ENCODE measurements around the gene MOB3C. TPM values are rescaled to one million over a fixed set of nuclear protein-coding genes. Genes with fewer than 3 reads are reported as not detected.
A peak's percentile ranks its signal among the peaks of the same experiment; 100 is the strongest.

Gene MOB3C
- total and polyA plus RNA-seq, 7 experiments from 2014 or later = 9.3 to 25.8 (median 21.7) TPM

DNA sequence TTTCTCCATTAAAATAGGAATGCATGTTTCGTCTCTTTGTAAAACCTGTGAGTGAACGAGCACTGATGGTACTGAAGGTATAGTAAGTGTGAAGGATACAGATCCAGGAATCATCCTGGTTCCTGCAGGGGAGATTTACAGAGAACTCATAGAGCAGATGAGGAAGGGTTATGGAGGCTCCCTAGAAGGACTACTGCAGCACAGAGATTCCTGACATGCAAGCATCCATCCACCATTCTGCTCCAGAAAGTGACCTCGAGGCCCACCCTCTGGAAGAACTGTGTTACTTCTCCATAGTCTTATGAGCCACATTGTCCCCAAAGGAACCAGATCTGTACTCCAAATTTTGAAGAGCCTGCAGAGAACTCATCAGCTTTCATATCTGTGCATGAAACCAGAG, 27.1 kb downstream of the MOB3C start:
- intact Hi-C loops (cut with micrococcal nuclease) = no loop called here
- Mint-ChIP-seq H3K4me1 (peaks cover 6 to 36% (median 14%) of the 10 kb centered on the region in 7 donors), H3K9me3 (peaks cover 0 to 13% (median 0%) of the 10 kb centered on the region in 11 donors), H3K27me3 (no peaks in the 10 kb centered on the region), H3K4me3 (no peak overlapping the region), H3K36me3 (peaks cover 38 to 71% (median 61%) of the 10 kb centered on the region in 5 donors), H3K27ac (peak overlapping the region in 1 of 9 donors; percentile 19)
- DNase-seq (no peak), ATAC-seq (no peak)
- ChIA-PET POLR2A (interaction anchor here (0.6 to 1.7 kb wide), 3 partner anchors 10 to 250 kb away, joined by 3 to 5 read pairs (median 3); partner anchors contain the start of gene MKNK1), CTCF (no interaction called here)
- H3K4me3 ChIP-seq (ENCODE audit: low read length) = no peak overlapping the region
- no peak overlapping the region for H3K27ac ChIP-seq (ENCODE audit: low read depth, low read length)
- no peaks in the 10 kb centered on the region for H3K27me3 ChIP-seq (ENCODE audit: control insufficient read depth in 2 of 2, insufficient read depth in 2 of 2, low read length in 2 of 2)
- no peaks in the 10 kb centered on the region for H3K9me3 ChIP-seq (ENCODE audit: control insufficient read depth in 2 of 3, low read length in 3 of 3)
- H3K4me1 ChIP-seq (ENCODE audit: control insufficient read depth in 2 of 2, insufficient read depth in 2 of 2, low read length in 2 of 2) = peaks cover 2 to 4% of the 10 kb centered on the region in 2 donors
- H3K36me3 ChIP-seq (ENCODE audit: control insufficient read depth in 2 of 3, insufficient read depth in 3 of 3, low read length in 3 of 3) = peaks cover 0 to 74% (median 8%) of the 10 kb centered on the region in 3 experiments

DNA sequence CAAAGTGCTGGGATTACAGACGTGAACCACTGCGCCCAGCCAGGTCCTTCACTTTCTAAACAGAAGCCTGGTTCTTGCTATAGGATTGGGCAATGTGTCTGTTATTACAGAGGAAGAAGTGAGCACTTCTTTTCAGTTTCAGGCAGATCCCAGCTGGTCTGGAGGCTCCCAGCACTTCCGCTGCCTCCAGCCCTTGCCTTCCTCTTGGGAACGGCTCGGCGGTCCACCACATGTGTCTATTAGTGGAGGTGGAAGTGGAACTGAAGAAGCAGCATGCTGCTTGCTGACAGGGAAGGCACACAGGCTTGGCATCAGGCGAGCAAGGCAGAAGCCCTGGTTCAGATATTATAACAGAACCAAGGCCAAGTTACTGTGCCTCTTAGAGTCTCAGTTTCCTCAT, 29.5 kb downstream of the MOB3C start:
- Histone ChIP-seq H3K4me3 (ENCODE audit: low read length) (no peak overlapping the region), H3K27me3 (ENCODE audit: control insufficient read depth in 2 of 2, insufficient read depth in 2 of 2, low read length in 2 of 2) (no peaks in the 10 kb centered on the region), H3K9me3 (ENCODE audit: control insufficient read depth in 2 of 3, low read length in 3 of 3) (no peaks in the 10 kb centered on the region), H3K4me1 (ENCODE audit: control insufficient read depth in 2 of 2, insufficient read depth in 2 of 2, low read length in 2 of 2) (peaks cover under 1 to 4% of the 10 kb centered on the region in 2 donors), H3K36me3 (ENCODE audit: control insufficient read depth in 2 of 3, insufficient read depth in 3 of 3, low read length in 3 of 3) (peaks cover 0 to 78% (median 0%) of the 10 kb centered on the region in 3 experiments), H3K27ac (ENCODE audit: low read depth, low read length) (no peak overlapping the region)
- DNase-seq (no peak), ATAC-seq (peak; percentile 26)
- POLR2A ChIA-PET = no interaction called here
- Mint-ChIP-seq H3K36me3 (peaks cover 31 to 65% (median 48%) of the 10 kb centered on the region in 5 donors), H3K9me3 (peaks cover 0 to 13% (median 0%) of the 10 kb centered on the region in 11 donors), H3K4me3 (no peak overlapping the region), H3K27ac (no peak overlapping the region), H3K4me1 (peaks cover 2 to 40% (median 12%) of the 10 kb centered on the region in 7 donors), H3K27me3 (no peaks in the 10 kb centered on the region)
- intact Hi-C loops (cut with micrococcal nuclease) = no loop called here
- CTCF ChIA-PET = no interaction called here

- Mint-ChIP-seq H3K36me3 (peaks cover 22 to 62% (median 39%) of the 10 kb centered on the region in 5 donors), H3K4me1 (peaks cover 15 to 42% (median 20%) of the 10 kb centered on the region in 7 donors), H3K4me3 (no peak overlapping the region), H3K27ac (no peak overlapping the region), H3K27me3 (no peaks in the 10 kb centered on the region), H3K9me3 (peaks cover 0 to 13% (median 0%) of the 10 kb centered on the region in 11 donors)
- ATAC-seq (no peak), DNase-seq (no peak)
- Histone ChIP-seq H3K36me3 (ENCODE audit: control insufficient read depth in 2 of 3, insufficient read depth in 3 of 3, low read length in 3 of 3) (peaks cover 0 to 75% (median 0%) of the 10 kb centered on the region in 3 experiments), H3K4me3 (ENCODE audit: low read length) (no peak overlapping the region), H3K9me3 (ENCODE audit: control insufficient read depth in 2 of 3, low read length in 3 of 3) (no peaks in the 10 kb centered on the region), H3K4me1 (ENCODE audit: control insufficient read depth in 2 of 2, insufficient read depth in 2 of 2, low read length in 2 of 2) (peaks cover 6 to 19% of the 10 kb centered on the region in 2 donors), H3K27me3 (ENCODE audit: control insufficient read depth in 2 of 2, insufficient read depth in 2 of 2, low read length in 2 of 2) (no peaks in the 10 kb centered on the region), H3K27ac (ENCODE audit: low read depth, low read length) (no peak overlapping the region)
- ChIA-PET CTCF (interaction anchor here (0.9 kb wide), 1 partner anchor 224 kb away, joined by 3 read pairs; no protein-coding TSS in a partner anchor), POLR2A (interaction anchor here (2.7 kb wide), 1 partner anchor 18 kb away, joined by 10 read pairs; the partner anchor contains the start of gene MKNK1)
- intact Hi-C loops (cut with micrococcal nuclease) = no loop called here
Measured at GRCh38 chr1:46585312-46585938, 31.2 kb downstream of the MOB3C start.

DNA sequence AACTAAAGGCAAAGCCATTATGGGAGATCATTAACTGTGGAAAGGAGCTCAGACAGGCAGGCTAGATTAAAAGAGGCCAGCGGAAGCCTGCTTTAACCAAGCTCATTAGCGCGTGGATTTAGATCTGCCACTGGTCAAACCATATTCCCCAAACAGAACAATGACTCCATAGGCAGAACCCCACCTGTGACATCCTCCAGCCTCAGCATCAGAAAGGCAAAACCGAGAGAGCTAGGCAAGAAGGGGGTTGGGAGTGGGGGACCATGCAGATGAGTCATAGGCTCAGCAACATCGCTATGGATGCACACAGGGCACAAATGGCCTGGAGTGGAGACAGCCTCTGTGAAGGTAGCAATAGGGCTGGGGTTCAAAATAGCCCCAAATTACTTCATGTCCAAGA, 33.1 kb downstream of the MOB3C start:
- Histone ChIP-seq H3K9me3 (ENCODE audit: control insufficient read depth in 2 of 3, low read length in 3 of 3) (no peaks in the 10 kb centered on the region), H3K27me3 (ENCODE audit: control insufficient read depth in 2 of 2, insufficient read depth in 2 of 2, low read length in 2 of 2) (no peaks in the 10 kb centered on the region), H3K27ac (ENCODE audit: low read depth, low read length) (no peak overlapping the region), H3K4me3 (ENCODE audit: low read length) (no peak overlapping the region), H3K36me3 (ENCODE audit: control insufficient read depth in 2 of 3, insufficient read depth in 3 of 3, low read length in 3 of 3) (peaks cover 0 to 72% (median 0%) of the 10 kb centered on the region in 3 experiments), H3K4me1 (ENCODE audit: control insufficient read depth in 2 of 2, insufficient read depth in 2 of 2, low read length in 2 of 2) (peaks cover 6 to 23% of the 10 kb centered on the region in 2 donors)
- H3K27ac Mint-ChIP-seq = peak overlapping the region in 1 of 9 donors; percentile 98
- no peak for DNase-seq
- ChIA-PET CTCF (no interaction called here), POLR2A (interaction anchor here (2.7 kb wide), 1 partner anchor 20 kb away, joined by 10 read pairs; the partner anchor contains the start of gene MKNK1)
- no peak for ATAC-seq
- no peaks in the 10 kb centered on the region for H3K9me3 Mint-ChIP-seq
- H3K4me3 Mint-ChIP-seq = no peak overlapping the region
- no peaks in the 10 kb centered on the region for H3K27me3 Mint-ChIP-seq
- intact Hi-C loops (cut with micrococcal nuclease) = loop anchor here in 1 of 2 donors (2.0 to 5.0 kb wide), 2 partner anchors 15 to 34 kb away; partner anchors contain the start of gene MOB3C
- H3K4me1 Mint-ChIP-seq = peaks cover 5 to 47% (median 19%) of the 10 kb centered on the region in 7 donors
- peaks cover 11 to 56% (median 31%) of the 10 kb centered on the region in 5 donors for H3K36me3 Mint-ChIP-seq

GRCh38 chr1:46582972-46583371, 33.6 kb downstream of the MOB3C start:
- Mint-ChIP-seq H3K27ac (peak overlapping the region in 1 of 9 donors; percentile 98), H3K4me1 (peaks cover 5 to 50% (median 19%) of the 10 kb centered on the region in 7 donors), H3K4me3 (peak overlapping the region in 1 of 10 donors; percentile 23), H3K36me3 (peaks cover 13 to 60% (median 33%) of the 10 kb centered on the region in 5 donors), H3K27me3 (no peaks in the 10 kb centered on the region), H3K9me3 (no peaks in the 10 kb centered on the region)
- DNase-seq (no peak), ATAC-seq (no peak)
- Histone ChIP-seq H3K36me3 (ENCODE audit: control insufficient read depth in 2 of 3, insufficient read depth in 3 of 3, low read length in 3 of 3) (peaks cover 0 to 76% (median 0%) of the 10 kb centered on the region in 3 experiments), H3K4me1 (ENCODE audit: control insufficient read depth in 2 of 2, insufficient read depth in 2 of 2, low read length in 2 of 2) (peaks cover 6 to 23% of the 10 kb centered on the region in 2 donors), H3K27ac (ENCODE audit: low read depth, low read length) (no peak overlapping the region), H3K9me3 (ENCODE audit: control insufficient read depth in 2 of 3, low read length in 3 of 3) (no peaks in the 10 kb centered on the region), H3K4me3 (ENCODE audit: low read length) (no peak overlapping the region), H3K27me3 (ENCODE audit: control insufficient read depth in 2 of 2, insufficient read depth in 2 of 2, low read length in 2 of 2) (no peaks in the 10 kb centered on the region)
- ChIA-PET CTCF (no interaction called here), POLR2A (interaction anchor here (2.7 kb wide), 1 partner anchor 21 kb away, joined by 10 read pairs; the partner anchor contains the start of gene MKNK1)
- intact Hi-C loops (cut with micrococcal nuclease) = loop anchor here in 1 of 2 donors (2.0 to 5.0 kb wide), 2 partner anchors 16 to 34 kb away; partner anchors contain the start of gene MOB3C

DNA sequence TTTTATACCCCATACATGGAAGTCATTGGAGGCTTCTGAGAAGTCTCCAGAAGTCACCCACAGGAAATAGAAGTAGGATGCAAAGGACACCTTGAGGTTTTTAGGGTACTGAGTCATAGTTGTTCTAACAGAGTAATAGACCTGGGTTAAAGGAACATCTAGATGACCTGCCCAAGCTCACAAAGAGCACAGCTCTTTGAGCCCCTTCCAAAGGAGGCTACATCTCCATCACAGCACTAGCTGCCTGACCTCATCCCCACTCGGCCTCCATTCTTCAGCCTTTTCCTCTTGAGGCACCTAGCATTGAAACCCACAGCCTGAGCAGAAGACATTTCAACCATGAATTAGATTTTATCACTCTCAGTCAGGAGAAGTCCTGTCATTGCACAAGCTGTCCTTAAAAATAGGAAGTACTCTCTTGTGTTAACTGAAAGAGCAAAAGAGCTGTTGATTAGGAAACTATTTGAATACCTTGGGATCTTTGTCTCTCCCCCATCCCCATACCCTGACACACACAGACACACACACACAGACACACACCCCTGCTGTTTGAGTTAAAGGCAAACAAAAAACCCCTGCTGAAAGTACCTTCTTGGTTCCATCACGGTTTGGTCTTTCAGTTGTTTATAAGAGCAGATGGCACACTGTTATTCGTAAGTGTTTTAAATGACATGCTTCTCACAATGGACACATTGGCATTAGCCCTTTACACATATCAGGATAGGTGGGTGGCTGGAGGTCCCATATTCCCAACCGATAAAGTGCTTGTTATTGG, 34.7 kb downstream of the MOB3C start:
- peaks cover 6 to 23% of the 10 kb centered on the region in 2 donors for H3K4me1 ChIP-seq (ENCODE audit: control insufficient read depth in 2 of 2, insufficient read depth in 2 of 2, low read length in 2 of 2)
- Mint-ChIP-seq H3K27me3 (no peaks in the 10 kb centered on the region), H3K4me3 (peak overlapping the region in 1 of 10 donors; percentile 83), H3K4me1 (peaks cover 5 to 55% (median 19%) of the 10 kb centered on the region in 7 donors), H3K9me3 (no peaks in the 10 kb centered on the region), H3K27ac (peak overlapping the region in 4 of 9 donors; percentile 13 to 98 (median 59)), H3K36me3 (peaks cover 15 to 67% (median 38%) of the 10 kb centered on the region in 5 donors)
- DNase-seq (peak in 1 of 9 donors; percentile 43), ATAC-seq (peak; percentile 77)
- no peaks in the 10 kb centered on the region for H3K27me3 ChIP-seq (ENCODE audit: control insufficient read depth in 2 of 2, insufficient read depth in 2 of 2, low read length in 2 of 2)
- peaks cover 0 to 80% (median 0%) of the 10 kb centered on the region in 3 experiments for H3K36me3 ChIP-seq (ENCODE audit: control insufficient read depth in 2 of 3, insufficient read depth in 3 of 3, low read length in 3 of 3)
- no peaks in the 10 kb centered on the region for H3K9me3 ChIP-seq (ENCODE audit: control insufficient read depth in 2 of 3, low read length in 3 of 3)
- intact Hi-C loops (cut with micrococcal nuclease) = loop anchor here in 1 of 2 donors (1.0 to 5.0 kb wide), 3 partner anchors 17 to 35 kb away; partner anchors contain the start of genes MKNK1 and MOB3C
- CTCF ChIA-PET = interaction anchor here (0.6 to 1.2 kb wide), 2 partner anchors 34 to 61 kb away, joined by 3 to 4 read pairs; no protein-coding TSS in a partner anchor
- POLR2A ChIA-PET = interaction anchor here (0.5 kb wide), 1 partner anchor 92 kb away, joined by 3 read pairs; no protein-coding TSS in a partner anchor
- no peak overlapping the region for H3K4me3 ChIP-seq (ENCODE audit: low read length)
- no peak overlapping the region for H3K27ac ChIP-seq (ENCODE audit: low read depth, low read length)

All from naive thymus-derived CD4-positive, alpha-beta T cell (primary cell).